ENCODE results near the gene ILK.

ILK gene

DNA sequence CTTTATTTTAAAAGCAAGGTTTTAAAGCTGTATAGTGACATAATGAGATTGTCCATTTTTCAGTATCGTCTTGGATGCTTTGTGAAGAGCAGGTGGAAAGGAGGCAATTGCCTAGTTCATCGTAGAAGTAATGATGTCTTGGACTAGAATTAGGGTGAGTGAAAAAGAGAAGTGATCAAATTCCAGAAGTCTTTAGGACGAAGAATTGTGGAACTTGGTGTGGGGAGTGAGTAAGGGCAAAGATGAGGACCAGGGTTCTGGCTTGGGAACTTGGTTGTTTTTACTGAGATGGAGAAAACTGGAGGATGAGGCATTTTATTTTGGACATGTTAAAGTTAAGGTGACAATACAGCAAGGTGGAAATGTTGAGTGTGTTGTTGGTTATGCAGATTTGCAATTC, 1.2 kb downstream of the ILK start:
- DNase-seq (ENCODE audit: low read depth in 1 of 2, low spot score in 1 of 2) = no peak

DNA sequence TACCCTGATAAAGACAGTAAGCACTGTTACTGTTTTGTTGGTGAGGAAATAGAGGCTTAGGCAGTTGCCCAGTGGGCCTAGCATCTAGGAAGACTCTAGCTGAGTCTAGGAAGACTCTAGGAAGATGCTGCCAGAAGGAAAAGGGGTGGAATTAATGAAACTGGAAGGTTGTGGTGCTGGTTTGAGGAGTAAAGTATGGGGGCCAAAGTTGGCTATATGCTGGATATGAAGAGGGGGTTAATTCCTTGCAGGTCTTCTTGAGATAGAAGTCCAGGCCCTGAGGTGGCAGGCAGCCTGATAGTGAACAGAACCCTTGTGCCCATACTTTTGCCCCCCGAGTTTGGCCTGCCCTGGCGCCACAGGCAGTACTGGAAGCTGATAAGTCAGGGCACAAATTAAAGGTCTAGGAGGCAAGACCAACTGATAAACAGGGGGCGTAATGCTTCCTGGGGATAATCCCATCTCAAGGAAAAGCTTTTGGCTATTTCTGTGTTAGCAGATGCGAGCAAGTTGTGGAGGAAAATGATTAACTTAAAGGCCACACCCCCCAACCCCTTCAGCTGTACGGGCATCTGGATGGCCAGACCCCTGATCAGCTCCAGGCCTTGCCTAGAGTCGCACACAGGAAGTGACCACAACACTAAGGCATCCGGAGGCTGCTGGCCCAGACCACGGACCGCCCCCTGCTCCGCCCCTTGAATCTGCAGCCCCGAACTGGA, 3.1 kb downstream of the ILK start:
- no peak for DNase-seq (ENCODE audit: low read depth in 1 of 2, low spot score in 1 of 2)

DNA sequence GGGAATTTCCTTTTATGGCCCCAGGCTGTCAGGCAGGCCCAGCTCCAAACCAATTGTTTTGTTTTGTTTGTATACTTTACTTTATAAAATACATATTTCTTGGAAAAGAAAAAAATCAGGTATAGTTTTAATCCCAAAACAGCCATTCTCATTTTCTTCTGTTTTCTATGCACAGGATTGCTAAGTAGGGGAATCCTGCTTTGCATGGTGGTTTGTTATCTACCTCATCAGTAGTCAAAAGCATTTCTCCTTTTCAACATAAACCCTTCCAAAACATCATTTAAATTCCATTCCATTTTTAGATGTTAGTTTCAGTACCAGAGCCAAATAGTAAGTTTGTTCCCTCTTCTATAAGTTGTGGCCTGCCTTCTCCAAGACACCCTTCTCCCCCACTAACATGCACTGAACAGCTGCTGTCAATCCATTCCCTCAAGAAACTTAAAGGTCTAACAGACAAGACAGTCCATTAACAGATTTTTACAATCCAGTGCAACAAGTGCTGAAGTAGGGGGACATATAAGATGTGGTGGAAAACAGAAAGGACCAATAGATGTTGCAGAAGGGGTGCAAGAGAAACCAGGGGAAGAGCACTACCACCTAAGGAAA, 3.7 kb downstream of the ILK start:
- DNase-seq (ENCODE audit: low read depth in 1 of 2, low spot score in 1 of 2) = no peak

DNA sequence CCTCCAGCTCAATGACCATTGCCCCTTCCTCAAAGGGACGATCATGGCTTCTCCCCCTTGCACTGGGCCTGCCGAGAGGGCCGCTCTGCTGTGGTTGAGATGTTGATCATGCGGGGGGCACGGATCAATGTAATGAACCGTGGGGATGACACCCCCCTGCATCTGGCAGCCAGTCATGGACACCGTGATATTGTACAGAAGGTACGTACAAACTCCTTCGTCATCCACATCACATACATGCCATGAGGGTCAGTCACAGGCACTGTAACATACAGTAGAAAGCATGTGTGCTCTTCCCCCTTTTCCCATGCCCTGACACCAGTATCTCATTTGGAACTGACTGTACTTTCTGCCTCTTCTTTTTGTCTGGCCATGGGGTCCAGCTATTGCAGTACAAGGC, 4.4 kb downstream of the ILK start:
- DNase-seq (ENCODE audit: low read depth in 1 of 2, low spot score in 1 of 2) = no peak

DNA sequence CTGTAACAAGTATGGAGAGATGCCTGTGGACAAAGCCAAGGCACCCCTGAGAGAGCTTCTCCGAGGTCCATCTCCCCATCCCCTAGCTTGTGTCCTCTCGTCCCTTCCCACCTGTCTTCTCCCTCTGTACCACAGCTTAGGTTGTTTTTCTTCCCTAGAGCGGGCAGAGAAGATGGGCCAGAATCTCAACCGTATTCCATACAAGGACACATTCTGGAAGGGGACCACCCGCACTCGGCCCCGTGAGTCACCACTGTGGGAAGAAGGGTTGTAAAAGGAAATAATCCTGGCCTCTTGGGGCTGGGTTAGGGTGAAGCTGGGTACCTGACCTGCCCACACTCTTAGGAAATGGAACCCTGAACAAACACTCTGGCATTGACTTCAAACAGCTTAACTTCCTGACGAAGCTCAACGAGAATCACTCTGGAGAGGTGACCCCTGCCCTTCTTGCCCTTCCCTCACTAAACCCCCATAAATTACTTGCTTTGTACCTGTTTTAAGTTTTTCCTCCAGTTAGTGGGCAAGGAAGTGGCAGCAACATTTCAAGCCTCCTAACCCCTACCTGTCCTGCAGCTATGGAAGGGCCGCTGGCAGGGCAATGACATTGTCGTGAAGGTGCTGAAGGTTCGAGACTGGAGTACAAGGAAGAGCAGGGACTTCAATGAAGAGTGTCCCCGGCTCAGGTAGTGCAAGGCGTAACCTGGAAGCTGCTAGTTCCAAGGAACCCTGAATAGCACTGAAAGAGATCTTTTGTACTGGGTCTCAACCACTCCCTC, 5.3 kb downstream of the ILK start:
- no peak for DNase-seq (ENCODE audit: low read depth in 1 of 2, low spot score in 1 of 2)

DNA sequence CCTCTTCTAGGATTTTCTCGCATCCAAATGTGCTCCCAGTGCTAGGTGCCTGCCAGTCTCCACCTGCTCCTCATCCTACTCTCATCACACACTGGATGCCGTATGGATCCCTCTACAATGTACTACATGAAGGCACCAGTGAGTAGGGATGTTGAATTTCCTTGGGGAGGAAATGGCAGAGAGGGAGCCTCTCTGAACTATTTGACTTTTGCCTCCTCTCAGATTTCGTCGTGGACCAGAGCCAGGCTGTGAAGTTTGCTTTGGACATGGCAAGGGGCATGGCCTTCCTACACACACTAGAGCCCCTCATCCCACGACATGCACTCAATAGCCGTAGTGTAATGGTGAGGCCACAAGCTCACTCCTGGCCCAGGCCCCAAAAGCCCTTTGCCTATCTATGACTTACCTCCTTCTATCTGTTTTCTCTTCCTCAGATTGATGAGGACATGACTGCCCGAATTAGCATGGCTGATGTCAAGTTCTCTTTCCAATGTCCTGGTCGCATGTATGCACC, 6.0 kb downstream of the ILK start:
- no peak for DNase-seq (ENCODE audit: low read depth in 1 of 2, low spot score in 1 of 2)

DNA sequence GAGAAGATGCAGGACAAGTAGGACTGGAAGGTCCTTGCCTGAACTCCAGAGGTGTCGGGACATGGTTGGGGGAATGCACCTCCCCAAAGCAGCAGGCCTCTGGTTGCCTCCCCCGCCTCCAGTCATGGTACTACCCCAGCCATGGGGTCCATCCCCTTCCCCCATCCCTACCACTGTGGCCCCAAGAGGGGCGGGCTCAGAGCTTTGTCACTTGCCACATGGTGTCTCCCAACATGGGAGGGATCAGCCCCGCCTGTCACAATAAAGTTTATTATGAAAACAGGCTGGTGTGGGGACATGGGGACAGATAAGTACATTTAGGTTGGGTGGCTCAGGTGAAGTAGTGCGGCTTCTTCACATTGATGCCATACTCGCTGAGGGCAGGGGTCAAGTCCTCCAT, 7.0 kb downstream of the ILK start:
- DNase-seq (ENCODE audit: low read depth in 1 of 2, low spot score in 1 of 2) = no peak

DNA sequence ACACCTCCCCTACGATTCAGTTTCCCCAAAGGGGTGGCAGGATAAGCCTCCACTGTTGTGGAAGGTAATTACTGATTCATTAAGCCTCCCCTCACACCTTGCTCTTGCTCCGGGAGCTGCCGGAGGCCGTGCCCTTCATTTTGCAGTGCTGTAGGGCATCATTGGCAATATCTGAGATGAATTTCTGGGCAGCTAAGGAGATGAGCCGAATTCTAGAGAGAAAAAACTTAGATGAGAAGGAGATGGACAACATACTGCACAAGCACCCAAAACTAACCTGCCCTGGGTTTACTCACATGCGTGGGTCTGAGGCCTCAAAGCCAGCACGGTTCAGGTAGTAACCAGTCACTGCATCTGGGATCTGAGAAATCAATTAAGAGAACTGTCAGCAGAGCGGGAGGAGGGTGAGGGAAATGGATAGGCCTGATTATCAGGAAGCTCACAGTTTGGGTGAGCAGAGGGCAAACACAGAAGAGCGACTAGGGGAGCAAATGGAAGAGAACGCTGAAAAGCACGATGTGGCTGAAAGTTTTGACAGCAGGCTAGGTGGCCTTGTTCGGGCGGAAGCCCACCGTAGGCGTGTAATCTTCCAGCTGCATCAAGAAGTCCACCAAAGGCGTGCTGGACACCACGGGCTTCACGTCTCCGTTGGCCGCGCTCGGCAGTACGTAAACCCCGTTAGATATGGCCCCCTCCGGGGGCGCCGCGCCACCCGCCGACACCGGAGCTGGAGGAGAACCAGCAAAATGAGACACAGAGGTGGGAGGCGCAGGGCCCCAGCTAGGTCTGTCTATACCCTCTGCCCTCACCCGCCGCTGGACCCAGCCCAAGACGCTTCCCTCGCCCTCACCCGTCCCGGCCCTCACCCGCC, 7.8 kb downstream of the ILK start:
- no peak for DNase-seq (ENCODE audit: low read depth in 1 of 2, low spot score in 1 of 2)

DNA sequence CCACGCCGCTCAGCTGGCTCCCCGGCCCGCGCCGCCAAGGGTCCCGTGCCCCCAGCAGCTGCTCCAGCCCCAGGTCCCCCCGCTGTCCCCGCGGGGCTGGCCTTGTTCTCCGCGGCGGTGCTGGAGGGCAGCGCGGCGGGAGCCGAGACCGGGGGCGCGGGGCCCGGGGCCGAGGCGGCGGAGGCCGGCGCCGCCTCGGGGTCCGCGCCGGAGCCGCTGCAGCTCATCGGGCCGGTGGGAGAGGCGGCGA, 8.3 kb downstream of the ILK start:
- DNase-seq (ENCODE audit: low read depth in 1 of 2, low spot score in 1 of 2) = no peak

DNA sequence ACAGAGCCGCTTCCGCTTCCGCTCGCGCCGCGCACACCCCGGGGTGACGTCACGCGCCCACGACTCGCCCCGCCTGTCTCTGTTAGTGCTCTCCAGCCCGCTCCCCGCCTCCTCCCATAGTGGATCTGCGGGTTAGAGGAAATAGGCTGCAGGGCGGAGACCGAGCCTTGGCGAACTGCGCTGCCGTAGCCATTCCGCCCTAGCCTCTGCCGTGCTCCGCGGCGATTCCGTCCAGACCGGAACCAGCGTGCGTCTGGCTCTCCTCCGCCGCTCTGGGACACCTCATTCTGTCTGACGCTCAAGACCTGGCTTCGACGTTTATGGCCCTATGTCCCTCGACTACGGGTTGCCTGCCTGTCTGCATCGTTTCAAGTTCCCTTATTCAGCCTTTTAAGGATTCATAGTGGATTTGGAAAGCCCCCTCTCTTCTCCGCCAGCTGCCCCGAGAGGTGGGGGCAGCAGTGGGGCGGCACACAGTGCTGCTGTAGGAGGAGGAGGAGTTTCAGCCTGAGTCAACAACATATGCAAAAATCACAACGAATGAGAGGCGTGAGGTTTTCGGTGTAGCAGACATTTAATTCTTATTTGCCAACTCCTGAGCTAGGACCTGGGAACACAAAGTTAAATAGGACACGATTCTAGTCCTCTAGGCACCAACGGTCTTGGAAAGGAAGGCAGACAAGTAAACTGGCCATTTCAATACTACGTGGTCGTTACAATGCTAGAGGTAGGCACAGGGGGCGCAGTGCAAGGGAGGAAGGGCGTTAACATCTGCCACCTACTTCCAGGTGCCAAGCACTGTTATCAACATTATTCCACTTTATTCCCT, 8.9 kb downstream of the ILK start, which contains the start of gene TAF10:
Gene TAF10, minus strand, starts transcription at position 4 of the 829 bp plus-strand sequence. CDS start 27 bp downstream, outside the sequence.
- peak; percentile 90 to 94 for DNase-seq (ENCODE audit: low read depth in 1 of 2, low spot score in 1 of 2)

DNA sequence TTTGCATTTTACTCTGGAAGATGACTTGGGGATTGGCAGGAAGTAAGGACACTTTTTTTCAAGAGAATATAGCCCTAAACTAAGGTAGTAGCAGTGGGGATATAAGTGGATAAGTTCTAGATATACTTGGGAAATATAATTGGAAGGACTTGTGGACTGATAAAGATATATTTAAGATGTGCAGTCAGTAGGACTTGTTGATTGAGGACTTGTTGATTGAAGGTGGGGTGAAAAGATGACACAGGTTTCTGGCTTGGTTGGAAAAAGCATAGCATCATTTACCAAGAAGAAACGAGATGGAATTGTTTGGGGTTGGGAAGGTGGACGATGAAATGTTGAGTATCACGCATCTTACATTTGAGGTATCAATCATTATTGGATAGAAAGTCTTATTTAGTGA, 9.9 kb downstream of the ILK start:
- no peak for DNase-seq (ENCODE audit: low read depth in 1 of 2, low spot score in 1 of 2)

DNA sequence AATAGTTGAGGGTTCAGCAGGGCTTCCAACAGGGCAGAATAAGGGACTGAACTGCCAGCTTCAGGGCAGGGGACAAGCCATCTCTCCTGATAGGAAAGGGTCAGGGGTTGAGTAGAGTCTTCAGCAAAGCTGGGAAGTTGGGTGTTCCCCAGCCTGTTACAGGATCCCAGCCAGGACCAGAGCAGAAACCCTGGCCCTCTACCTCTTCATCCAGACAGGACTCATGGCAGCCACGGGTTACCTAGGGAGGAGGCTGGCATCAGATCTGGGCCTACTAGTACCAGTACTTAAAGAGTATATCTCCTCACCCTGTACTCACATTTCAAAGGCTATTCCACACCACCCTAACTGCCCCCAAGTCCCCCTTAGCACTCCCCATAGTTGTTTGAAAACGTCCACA, 10.9 kb downstream of the ILK start:
- no peak for DNase-seq (ENCODE audit: low read depth in 1 of 2, low spot score in 1 of 2)

DNA sequence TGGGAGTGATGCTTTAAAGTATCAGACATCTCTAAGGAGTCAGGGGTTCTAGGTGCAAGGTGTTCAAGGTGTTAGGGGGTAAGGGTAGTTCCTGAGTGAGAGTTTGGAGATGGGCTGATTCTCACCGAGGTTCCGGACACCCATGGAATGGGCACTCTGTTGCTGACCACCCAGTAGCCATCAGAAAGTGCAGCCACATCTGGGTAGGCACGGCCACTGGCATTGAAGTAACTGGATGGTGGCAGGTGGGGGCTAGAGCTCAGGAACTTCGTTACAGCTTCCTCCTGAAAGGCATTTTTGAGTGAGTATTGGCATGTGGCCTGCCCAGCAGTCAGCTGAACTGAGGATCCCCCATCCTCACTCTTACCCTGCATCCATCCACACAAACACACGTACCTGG, 11.5 kb downstream of the ILK start:
- no peak for DNase-seq (ENCODE audit: low read depth in 1 of 2, low spot score in 1 of 2)

DNA sequence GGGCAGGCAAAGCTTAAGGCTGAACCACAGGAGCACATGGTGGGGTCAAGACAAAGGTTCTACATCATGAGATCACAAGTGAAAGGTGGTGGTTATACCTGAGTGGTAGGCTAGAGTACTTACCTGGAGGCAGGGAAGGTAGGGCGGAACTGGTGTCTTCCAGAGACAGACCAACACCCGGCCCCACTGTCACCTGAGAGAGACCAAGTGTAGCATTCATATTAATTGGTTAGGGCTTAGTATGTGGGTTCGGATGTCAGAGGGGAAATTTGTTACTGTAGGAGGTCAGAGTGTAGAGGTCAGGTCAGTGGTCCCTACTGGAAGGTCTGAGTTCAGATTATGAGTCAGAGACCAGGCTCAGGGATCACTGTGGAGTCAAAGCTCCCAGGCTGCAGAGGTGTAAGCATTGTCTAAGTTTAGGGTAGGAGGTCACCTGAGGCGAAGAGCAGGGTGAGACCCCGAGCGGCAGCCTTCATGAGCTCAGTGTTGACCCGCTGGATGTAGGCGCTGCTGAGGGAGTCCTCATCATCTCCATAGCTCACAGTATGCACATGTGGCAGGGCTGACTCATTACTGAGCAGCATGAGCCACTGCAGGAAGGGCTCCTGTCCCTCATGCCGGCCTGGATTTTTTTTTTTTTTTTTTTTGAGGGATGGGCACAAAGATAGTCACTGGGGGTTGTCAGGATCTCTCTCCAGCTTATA, 12.5 kb downstream of the ILK start:
- no peak for DNase-seq (ENCODE audit: low read depth in 1 of 2, low spot score in 1 of 2)

DNA sequence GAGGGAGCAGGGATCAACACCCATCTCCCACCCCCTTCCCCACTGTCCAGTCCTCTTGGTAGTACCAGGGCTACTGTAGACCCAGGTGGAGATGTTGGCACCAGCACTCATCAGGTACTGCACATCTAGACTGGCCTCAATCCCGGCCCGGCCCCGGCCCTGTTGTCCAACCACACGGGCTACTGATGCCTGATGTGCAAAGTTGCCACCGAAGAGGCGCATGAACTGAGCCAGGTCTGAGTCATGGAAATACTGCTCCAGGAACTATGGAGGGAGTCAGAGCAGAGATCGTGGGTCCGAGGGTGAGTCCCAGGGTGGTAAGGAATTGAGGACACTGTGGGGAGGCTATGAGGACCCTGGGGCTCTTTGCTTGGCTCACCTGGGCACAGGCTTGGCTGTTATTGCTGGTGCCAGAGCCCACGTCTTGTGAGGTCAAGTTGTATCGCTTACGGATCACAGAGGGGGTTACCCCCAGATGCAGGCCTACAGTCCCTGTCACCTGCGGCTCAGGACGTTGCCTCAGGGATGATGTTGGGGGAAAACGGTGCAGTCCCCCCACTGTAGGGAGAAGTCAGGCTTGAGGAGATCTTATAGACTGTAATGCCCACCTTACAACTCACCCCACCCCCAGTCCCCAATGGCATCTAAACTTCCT, 13.1 kb downstream of the ILK start:
- DNase-seq (ENCODE audit: low read depth in 1 of 2, low spot score in 1 of 2) = no peak

DNA sequence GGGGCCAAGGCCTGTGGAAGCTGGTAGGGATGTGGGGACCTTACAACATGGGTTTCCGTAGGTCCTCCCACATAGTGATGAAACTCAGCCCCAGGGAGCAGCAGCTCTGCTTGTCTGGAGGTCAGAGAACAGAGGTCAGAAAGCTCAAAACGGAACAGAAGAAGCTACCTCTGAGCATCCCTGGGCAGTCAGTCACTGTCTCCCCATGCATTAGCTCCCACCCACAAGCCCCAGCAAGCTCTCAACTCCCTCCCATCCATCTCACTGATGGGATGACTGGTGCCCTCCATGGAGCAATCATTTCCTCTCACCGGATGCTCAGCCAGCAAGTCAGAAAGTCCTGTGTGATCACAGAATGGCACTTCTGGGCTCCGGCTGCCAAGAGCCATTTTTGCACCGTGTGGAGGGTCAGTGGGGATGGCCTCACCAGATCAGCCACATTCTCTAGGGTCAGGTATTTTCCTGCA, 13.8 kb downstream of the ILK start:
- no peak for DNase-seq (ENCODE audit: low read depth in 1 of 2, low spot score in 1 of 2)

DNA sequence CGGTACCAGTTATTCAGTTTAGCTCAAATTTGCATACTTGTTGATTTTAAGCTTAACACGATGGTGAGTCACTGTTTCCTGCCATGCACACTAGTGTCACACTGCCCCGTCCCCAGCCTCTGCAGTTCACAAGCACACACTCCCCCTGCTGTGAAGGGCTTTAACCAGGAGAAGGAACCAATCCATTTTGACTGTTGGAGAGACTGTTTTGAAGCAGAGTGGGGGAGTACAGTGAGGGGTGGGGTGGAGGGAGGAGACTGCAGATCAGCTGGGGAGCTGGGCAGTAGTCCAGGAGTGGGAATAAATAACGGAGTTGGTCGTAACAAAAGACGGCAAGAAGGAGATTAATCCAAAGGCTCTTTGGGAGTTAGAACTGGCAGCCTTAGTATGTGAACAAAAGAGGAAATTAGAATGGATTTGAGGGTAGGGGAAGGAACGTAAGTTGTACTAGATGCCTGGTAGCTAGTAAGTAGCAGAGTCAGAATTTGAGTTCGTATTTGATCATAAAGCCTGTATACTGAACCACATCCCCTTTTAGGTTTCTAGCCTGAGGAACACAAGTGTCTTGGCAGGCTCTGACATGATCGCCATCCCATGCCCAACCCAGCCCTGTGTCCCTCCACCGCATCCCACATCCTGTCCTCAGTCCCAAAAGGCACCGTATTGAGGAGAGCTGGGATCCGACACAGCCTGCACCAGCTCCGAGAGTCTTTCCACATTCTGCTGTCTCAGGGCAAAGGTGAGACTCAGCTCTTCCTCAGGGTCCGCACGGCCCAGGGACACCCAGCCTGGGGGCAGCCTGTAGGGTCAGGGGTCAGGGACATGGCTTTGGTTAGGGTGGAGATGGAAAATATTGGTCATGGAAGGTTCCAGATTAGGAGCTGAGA, 14.8 kb downstream of the ILK start:
- DNase-seq (ENCODE audit: low read depth in 1 of 2, low spot score in 1 of 2) = peak in 1 of 2 donors; percentile 64

Measured in activated CD4-positive, alpha-beta T cell treated with anti-CD3 and anti-CD28 coated beads, Interleukin-2, amount 50 U/mL, for 24 hours (primary cell).